GM12873 (cell line): ENCODE data around the gene CD300C.

Source experiments
- CTCF ChIP-seq: IDR thresholded peaks from 2 replicates; pipeline ENCODE4 v1.5.1; 2012; ENCODE audit warnings: low read depth, mild to moderate bottlenecking, moderate library complexity, low read length, control low read depth; ENCODE audit not compliant: insufficient read depth; ENCODE audit errors: missing control alignments

The CD300C gene

GRCh38 chr17:74528491-74529199 lies 17.3 kb downstream of the CD300C start:
- TF ChIP-seq CTCF, result no peak

GRCh38 chr17:74527756-74528155 lies 18.2 kb downstream of the CD300C start:
- TF ChIP-seq CTCF, result no peak

- no peak for TF ChIP-seq CTCF
These were observed 18.8 kb downstream of the CD300C start for GRCh38 chr17:74527081-74527480.

- TF ChIP-seq CTCF, result no peak
These were observed 19.2 kb downstream of the CD300C start for GRCh38 chr17:74526681-74527080.

GRCh38 chr17:74525781-74526288 lies 20.1 kb downstream of the CD300C start:
- no peak for TF ChIP-seq CTCF

GRCh38 chr17:74525465-74525725 lies 20.5 kb downstream of the CD300C start:
- no peak for TF ChIP-seq CTCF

GRCh38 chr17:74524653-74525464 lies 21.1 kb downstream of the CD300C start:
- no peak for TF ChIP-seq CTCF
